Sigmoid colon (tissue), 4 donors: ENCODE data around the gene PSMG3.

ENCODE experiments used
- CTCF ChIP-seq, 4 experiments: fragments of 450-650 bp in 3 of 4; fragments of 200-600 bp in 1 of 4; IDR thresholded peaks; one replicate each; pipeline ENCODE4 v1.5.1; 2016 to 2019; ENCODE audit warnings: antibody characterized with exemption in 4 of 4, mild to moderate bottlenecking in 3 of 4, moderate library complexity in 2 of 4
- POLR2A ChIP-seq, 2 donors: fragments of 450-650 bp; IDR thresholded peaks; one replicate each; pipeline ENCODE4 v1.6.1; 2016; ENCODE audit warnings: antibody characterized with exemption in 2 of 2, mild to moderate bottlenecking in 2 of 2, moderate library complexity in 2 of 2
- POLR2AphosphoS5 ChIP-seq, 4 donors: sonication (generic); formaldehyde crosslinking; IDR thresholded peaks; one replicate each; pipeline ENCODE4 v1.6.1; 2017; ENCODE audit warnings: antibody characterized with exemption in 4 of 4

GRCh38 chr7:1598286-1598685 is 28.5 kb upstream of the PSMG3 start:
- TF ChIP-seq CTCF (IDR thresholded peaks at IDR 0.05), result no peak
- TF ChIP-seq POLR2A (IDR thresholded peaks at IDR 0.05), result no peak
- no peak for TF ChIP-seq POLR2AphosphoS5 (IDR thresholded peaks at IDR 0.05)
